ENCODE data around the gene CNKSR1. TPM values are rescaled to one million over a fixed set of nuclear protein-coding genes. Genes with fewer than 3 reads are reported as not detected.

Gene CNKSR1
- total RNA-seq, 1 experiment from 2014 or later, result 18.0 TPM

GRCh38 chr1:26233903-26234643, 56.8 kb downstream of the CNKSR1 start, which contains the start of gene CEP85 (continued):
- peak; percentile 81 for TF ChIP-seq HMGXB4 (CRISPR knock-in tag; IDR thresholded peaks at IDR 0.05)
- 0 out of 2 replicates have a peak, but pooled peaks have one; percentile 10 for TF ChIP-seq GABPB1 (CRISPR knock-in tag; IDR thresholded peaks at IDR 0.05)
- TF ChIP-seq USF1 (CRISPR knock-in tag; IDR thresholded peaks at IDR 0.05), result 0 out of 2 replicates have a peak, but pooled peaks have one; percentile 9
- peak; percentile 16; the same call in 1 of the 2 replicates for TF ChIP-seq SMAD3 (CRISPR knock-in tag; IDR thresholded peaks at IDR 0.05; ENCODE audit: borderline replicate concordance)
- peak; percentile 39; the same call in 1 of the 2 replicates for TF ChIP-seq ARID4B (CRISPR knock-in tag; IDR thresholded peaks at IDR 0.05; ENCODE audit: borderline replicate concordance)
- TF ChIP-seq, protein P1, sequence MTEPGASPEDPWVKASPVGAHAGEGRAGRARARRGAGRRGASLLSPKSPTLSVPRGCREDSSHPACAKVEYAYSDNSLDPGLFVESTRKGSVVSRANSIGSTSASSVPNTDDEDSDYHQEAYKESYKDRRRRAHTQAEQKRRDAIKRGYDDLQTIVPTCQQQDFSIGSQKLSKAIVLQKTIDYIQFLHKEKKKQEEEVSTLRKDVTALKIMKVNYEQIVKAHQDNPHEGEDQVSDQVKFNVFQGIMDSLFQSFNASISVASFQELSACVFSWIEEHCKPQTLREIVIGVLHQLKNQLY (CRISPR knock-in tag; IDR thresholded peaks at IDR 0.05), result no peak; the same call in 1 of the 2 replicates
- peak; percentile 82 for TF ChIP-seq NFYB (CRISPR knock-in tag; conservative IDR thresholded peaks at IDR 0.05; ENCODE audit: low read depth)
- no peak for TF ChIP-seq ZSCAN18 (CRISPR knock-in tag; IDR thresholded peaks at IDR 0.05)
- peak; percentile 94; the same call in 1 of the 2 replicates for TF ChIP-seq MYBL2 (CRISPR knock-in tag; IDR thresholded peaks at IDR 0.05)
- TF ChIP-seq FOXP4 (CRISPR knock-in tag; IDR thresholded peaks at IDR 0.05), result peak; percentile 50; the same call in 1 of the 2 replicates

GRCh38 chr1:26234644-26235370, 57.5 kb downstream of the CNKSR1 start:
- peak overlapping the region; percentile 87 for H3K27ac Mint-ChIP-seq
- ChIA-PET POLR2A (interaction anchor here (0.6 to 2.3 kb wide), 11 partner anchors 31 to 357 kb away, joined by 3 to 9 read pairs (median 3); partner anchors contain the start of genes CATSPER4, CD52 and ZNF593), CTCF (interaction anchor here (0.6 to 6.1 kb wide), 79 partner anchors 10 to 1366 kb away, joined by 3 to 165 read pairs (median 5); partner anchors contain the start of genes C1orf232, CATSPER4, CD52 and CNKSR1)
- ATAC-seq, result peak; percentile 2
- H3K9me3 Mint-ChIP-seq, result peaks cover 6% of the 10 kb centered on the region; the same call in 1 of the 2 replicates
- H3K36me3 Mint-ChIP-seq, result peaks cover 26% of the 10 kb centered on the region
- H3K4me1 Mint-ChIP-seq, result peaks cover 25% of the 10 kb centered on the region
- no peak for DNase-seq (ENCODE audit: low spot score)
- peak overlapping the region; percentile 99 for H3K4me3 Mint-ChIP-seq
- peaks cover 4% of the 10 kb centered on the region for H3K27me3 Mint-ChIP-seq (ENCODE audit: low read depth)
- no peak for TF ChIP-seq NFATC4 (CRISPR knock-in tag; IDR thresholded peaks at IDR 0.05)
- 0 out of 2 replicates have a peak, but pooled peaks have one; percentile 10 for TF ChIP-seq SMAD3 (CRISPR knock-in tag; IDR thresholded peaks at IDR 0.05; ENCODE audit: borderline replicate concordance)
- TF ChIP-seq ZNF423 (CRISPR knock-in tag; IDR thresholded peaks at IDR 0.05), result no peak
- TF ChIP-seq, protein P2, sequence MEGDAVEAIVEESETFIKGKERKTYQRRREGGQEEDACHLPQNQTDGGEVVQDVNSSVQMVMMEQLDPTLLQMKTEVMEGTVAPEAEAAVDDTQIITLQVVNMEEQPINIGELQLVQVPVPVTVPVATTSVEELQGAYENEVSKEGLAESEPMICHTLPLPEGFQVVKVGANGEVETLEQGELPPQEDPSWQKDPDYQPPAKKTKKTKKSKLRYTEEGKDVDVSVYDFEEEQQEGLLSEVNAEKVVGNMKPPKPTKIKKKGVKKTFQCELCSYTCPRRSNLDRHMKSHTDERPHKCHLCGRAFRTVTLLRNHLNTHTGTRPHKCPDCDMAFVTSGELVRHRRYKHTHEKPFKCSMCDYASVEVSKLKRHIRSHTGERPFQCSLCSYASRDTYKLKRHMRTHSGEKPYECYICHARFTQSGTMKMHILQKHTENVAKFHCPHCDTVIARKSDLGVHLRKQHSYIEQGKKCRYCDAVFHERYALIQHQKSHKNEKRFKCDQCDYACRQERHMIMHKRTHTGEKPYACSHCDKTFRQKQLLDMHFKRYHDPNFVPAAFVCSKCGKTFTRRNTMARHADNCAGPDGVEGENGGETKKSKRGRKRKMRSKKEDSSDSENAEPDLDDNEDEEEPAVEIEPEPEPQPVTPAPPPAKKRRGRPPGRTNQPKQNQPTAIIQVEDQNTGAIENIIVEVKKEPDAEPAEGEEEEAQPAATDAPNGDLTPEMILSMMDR (IDR thresholded peaks at IDR 0.05), result no peak
- no peak for TF ChIP-seq ZNF138 (CRISPR knock-in tag; conservative IDR thresholded peaks at IDR 0.05)
- TF ChIP-seq HMGXB4 (CRISPR knock-in tag; IDR thresholded peaks at IDR 0.05), result peak; percentile 12; the same call in 1 of the 2 replicates
- TF ChIP-seq IRF2 (CRISPR knock-in tag; IDR thresholded peaks at IDR 0.05; ENCODE audit: borderline replicate concordance, low read depth), result no peak
